NK-92 treated with Interleukin-12 subunit alpha and Interleukin-12 subunit beta, amount 100 ng/mL, for 24 hours (cell line): ENCODE results near the gene CDKN2A.
A peak's percentile ranks its signal among the peaks of the same experiment; 100 is the strongest.

ENCODE experiments used
- DNase-seq: peaks from one replicate; lab custom pipeline; 2025; lab: John Stamatoyannopoulos, UW

CDKN2A gene

GRCh38 chr9:22005702-22006606, 11.8 kb upstream of the CDKN2A start:
- DNase-seq = no peak

- no peak for DNase-seq
These were observed 11.0 kb upstream of the CDKN2A start for GRCh38 chr9:22005021-22005701.

DNA sequence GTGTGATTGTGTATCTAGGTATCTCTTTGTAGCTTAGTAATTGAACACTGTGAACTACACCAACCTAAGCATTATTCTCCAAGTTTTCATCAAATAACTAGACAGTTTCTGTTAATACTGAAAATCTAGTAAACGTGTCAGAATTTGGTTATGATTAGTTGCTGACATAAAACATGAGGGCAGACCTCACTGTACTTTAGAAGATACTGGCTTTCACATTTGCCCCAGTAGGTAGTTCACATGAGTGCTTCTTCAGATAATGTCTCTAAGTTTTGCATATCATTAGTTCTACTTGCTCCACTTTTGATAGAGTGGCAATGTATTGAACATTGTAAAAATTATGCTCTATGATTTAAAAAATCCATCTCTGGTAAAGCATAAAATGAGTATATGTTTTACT, 7.8 kb upstream of the CDKN2A start:
- DNase-seq = no peak

- no peak for DNase-seq
These were observed 3.8 kb upstream of the CDKN2A start for GRCh38 chr9:21998026-21998425.

- no peak for DNase-seq
These were observed 3.3 kb upstream of the CDKN2A start for GRCh38 chr9:21997480-21997879.

DNA sequence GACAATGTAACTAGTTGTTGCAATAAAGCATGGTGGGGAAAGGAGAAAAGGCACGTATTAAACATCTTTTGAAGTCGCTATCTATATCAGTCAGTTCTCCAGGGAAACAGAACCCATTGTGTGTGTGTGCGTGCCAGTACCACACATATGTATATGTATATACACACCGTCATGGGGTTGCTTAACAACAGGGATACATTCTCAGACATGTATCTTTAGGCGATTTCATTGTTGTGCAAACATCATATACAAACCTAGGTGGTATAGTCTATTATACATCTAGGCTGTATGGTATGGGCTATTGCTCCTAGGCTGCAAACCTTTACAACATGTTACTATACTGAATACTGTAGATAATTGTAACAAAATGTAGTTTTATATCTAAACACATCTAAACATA, 2.7 kb upstream of the CDKN2A start:
- no peak for DNase-seq

DNA sequence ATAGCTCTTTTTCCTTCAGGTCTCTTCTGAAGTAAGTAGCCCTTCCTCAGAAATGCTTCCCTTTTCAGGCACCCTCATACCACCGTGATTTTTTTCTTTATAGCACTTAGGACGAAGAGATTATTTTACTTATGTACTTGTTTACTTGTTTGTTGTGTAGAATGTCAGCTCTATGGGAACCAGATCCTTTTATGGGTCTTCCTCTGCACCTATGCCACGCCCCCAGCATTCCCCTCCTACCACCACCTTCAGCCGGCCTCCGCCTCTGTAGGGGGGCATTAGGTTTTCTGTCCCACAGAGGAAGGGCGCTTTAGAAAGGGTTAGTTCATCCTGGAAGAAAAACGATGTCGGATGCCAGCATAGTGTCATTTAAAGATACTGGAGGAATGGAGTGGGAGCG, 2.2 kb upstream of the CDKN2A start:
- DNase-seq = no peak

DNA sequence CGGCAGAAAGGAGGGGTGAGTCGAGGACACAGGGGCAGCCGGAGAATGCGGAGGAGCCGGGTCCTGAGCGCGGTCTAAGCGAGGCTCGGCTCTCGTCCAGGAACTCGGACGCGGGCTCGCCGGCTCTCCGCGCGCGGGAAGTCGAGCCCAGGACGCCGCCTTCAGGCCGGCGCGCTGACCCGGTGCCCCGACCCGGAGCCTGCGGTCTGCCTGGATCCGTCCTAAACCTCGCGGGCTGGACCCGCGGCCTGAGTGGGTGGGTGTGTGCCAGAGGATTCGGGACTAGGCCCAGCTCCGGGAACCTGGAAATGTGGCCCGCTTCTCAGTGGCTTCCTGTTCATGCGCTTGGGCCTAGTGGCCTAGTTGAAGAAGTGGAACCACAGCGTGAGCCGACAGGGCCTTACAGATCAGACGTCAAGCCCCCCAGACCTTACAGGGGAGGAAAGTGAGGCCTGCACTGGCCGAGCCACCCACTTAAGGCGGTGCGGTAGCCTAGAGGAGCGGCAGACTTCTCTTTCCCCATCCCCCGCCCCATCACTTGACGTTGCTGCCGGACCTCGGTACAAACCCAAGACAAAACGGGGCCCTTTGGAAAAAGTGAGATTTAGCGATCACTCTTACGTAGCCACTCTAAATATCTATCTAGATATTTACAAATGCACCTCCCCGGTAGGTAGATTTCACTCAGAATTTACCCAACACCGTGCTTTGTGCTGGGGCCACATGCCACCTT, 1.6 kb upstream of the CDKN2A start:
- DNase-seq = peak; percentile 43

- peak; percentile 85 for DNase-seq
These were observed 944 bp upstream of the CDKN2A start for GRCh38 chr9:21995006-21995665.

DNA sequence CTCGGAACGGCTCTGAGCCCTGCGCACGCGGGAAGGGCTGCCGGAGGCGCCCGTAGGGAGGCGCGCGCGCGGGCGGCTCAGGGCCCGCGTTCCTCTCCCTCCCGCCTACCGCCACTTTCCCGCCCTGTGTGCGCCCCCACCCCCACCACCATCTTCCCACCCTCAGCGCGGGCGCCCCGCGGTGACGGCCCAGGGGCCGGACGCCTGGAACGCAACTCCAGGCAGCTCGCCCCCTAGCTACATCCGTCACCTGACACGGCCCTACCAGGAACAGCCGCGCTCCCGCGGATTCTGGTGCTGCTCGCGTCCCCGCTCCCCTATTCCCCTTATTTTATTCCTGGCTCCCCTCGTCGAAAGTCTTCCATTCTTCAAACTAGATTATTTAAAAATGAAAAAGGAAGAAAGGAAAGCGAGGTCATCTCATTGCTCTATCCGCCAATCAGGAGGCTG, 389 bp upstream of the CDKN2A start, which contains the start of gene CDKN2B-AS1:
Gene CDKN2B-AS1 (plus strand): TSS at position 236 of the 450 bp plus-strand sequence.
- peak; percentile 93 for DNase-seq

- no peak for DNase-seq
These were observed 1.2 kb downstream of the CDKN2A start for GRCh38 chr9:21993007-21993406.

- DNase-seq = no peak
These were observed 2.9 kb downstream of the CDKN2A start for GRCh38 chr9:21991072-21991959.

DNA sequence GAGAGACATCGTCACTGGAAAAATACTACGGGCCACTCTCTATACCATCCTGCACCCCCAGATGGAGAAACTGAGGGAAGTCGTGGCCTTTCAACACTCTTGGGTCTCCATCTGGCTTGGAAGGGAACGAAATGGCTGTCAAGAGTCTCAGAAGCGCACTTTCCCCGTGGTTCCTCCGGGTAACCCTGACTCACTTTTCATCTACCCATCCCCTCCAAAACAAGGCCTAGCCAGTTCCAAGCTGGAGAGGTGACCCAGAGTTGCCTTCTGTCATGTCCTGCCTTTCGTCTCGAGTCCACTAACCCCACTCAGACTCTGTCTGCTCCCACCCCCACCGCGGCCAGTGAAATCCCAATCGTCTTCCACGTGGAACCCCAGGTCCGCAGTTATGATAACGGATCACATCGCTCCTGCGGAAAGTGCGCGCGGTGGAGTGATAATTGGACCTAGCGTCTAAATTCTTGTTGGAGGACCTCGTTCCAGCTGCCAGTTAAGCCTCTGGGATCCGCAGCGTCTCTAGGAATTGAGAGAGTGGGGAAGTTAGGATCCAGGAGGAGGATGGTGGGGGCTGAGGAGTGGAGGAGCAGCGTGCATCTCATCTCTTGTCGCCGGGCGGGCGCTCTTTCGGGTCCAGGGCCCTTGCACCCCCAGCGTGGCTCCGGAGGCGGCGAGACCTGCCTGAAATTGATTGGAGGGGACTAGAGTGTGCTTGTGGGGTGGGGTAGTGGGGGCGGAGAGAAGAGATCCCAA, 4.6 kb downstream of the CDKN2A start:
- no peak for DNase-seq

- DNase-seq = no peak
These were observed 5.9 kb downstream of the CDKN2A start for GRCh38 chr9:21988056-21988990.

DNA sequence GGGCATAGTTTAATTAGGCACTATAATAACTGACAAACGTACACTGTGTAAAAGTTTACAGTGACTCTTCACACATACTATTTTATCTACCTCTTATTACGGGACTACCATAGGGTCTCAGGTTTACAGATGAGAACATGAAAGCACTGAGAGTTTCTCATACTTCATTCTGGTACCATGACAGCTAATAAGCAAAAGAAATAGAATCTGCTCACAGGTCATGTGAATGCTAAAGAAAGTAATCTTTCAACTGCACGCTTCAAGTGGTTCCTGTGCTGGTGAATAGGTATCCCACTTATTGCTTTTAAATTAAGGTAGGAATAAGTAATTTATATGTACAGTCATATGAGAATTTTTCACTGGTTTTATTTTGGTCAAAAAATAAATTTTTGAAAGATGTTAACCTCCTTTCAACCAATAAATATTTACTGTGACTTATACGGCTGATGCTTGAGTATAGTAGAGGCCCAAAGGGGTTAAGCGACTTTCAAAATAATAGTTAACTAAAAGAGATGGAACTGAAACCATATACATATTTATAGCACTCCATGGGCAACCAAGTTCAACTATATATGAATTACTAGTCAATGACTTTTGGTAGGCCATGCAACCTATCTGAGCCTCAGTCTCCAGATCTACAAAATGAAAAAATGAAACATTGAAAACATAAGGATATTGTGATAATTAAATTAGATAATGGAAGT, 8.1 kb downstream of the CDKN2A start:
- DNase-seq = no peak

- no peak for DNase-seq
These were observed 10.1 kb downstream of the CDKN2A start for GRCh38 chr9:21984101-21984500.

GRCh38 chr9:21983561-21983935, 10.6 kb downstream of the CDKN2A start:
- DNase-seq = no peak

DNA sequence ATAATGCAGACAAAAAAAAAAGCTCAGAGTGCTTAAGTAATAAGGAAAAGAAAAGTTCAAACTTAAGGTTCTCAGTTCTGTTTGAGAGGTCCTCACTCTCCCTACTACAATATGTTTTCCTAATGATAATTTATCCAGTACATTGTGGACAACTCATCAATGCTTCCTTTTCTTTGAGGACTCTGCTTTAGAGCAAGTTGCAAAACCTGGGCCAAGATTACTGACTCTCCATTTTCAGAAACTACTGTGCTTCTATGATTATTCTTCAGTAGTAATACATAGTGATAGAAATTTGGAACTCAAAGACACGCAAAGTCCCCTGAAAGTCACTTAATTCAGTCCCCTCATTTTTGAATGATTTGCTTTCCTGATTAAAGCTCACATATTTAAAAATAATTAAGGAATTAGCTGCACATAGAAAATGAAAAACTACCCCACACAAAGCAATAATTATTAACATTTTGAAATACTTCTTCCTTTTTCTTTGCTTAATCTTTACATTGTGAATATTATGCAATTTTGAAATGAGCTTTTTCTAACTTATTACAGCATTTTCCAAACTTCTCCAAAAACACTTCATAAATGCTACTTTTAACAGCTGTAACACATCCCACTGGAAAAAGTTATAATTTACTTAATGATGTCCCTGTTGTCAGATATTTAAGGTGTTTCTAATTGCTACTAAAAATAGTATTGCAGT, 11.2 kb downstream of the CDKN2A start:
- no peak for DNase-seq
